A204.1 (cell line): ENCODE measurements around the gene GTSE1.
A peak's percentile ranks its signal among the peaks of the same experiment; 100 is the strongest.
"Not testable (repeated sequence)": the region's sequence is repeated elsewhere in the genome, so short reads cannot be mapped to it uniquely, and the experiment has no call there.

Experiments used
- FAIRE-seq: peaks from 2 replicates; lab custom pipeline; 2012; peaks lifted over from hg19 to GRCh38; lab: Jason Lieb, UNC

Gene GTSE1, protein sequence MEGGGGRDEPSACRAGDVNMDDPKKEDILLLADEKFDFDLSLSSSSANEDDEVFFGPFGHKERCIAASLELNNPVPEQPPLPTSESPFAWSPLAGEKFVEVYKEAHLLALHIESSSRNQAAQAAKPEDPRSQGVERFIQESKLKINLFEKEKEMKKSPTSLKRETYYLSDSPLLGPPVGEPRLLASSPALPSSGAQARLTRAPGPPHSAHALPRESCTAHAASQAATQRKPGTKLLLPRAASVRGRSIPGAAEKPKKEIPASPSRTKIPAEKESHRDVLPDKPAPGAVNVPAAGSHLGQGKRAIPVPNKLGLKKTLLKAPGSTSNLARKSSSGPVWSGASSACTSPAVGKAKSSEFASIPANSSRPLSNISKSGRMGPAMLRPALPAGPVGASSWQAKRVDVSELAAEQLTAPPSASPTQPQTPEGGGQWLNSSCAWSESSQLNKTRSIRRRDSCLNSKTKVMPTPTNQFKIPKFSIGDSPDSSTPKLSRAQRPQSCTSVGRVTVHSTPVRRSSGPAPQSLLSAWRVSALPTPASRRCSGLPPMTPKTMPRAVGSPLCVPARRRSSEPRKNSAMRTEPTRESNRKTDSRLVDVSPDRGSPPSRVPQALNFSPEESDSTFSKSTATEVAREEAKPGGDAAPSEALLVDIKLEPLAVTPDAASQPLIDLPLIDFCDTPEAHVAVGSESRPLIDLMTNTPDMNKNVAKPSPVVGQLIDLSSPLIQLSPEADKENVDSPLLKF

DNA sequence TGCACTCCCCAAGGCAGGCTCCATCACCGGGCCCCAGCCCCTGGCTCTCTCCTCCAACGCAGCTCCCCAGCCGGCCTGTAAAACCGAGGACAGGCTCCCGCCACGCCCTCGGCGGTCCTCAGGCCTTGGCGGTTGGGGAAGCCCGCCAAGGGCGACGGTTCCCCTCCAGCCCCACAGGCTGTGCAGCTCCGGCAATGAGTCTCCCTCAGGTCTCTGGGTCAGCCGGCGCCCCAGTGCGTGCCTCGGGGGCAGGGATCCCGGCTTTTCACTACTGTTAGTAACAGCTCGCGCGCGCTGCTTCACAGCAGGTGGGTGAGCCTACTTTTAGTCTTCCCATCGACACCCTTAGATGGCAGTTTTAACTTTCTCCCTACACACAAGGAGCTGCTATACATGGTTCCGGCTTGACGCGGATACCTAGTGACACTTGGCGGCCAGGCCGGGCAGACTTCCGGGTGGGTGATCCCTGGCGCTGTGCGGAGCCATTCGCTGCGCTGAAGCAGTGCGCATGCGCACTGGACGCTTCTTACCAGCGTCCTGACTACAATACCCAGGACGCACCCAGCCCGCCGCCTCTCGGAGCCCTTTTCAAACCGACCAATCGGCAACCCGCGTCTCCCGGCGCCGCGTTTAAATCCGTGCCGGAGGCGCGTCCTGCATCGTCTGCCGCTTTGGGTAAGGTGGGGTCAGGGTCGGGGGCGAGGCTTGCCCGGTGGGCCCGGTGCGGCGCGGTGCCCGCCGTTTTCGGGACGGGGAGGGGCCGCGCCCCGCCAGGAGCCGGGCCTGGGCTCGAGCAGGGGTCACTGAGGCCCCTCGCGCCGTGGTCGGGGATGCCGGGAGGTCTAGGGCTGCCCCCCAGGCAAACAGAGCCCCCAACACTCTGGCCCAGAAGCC, at the start of gene GTSE1:
Gene GTSE1 (plus strand): TSS at position 614 of the 894 bp plus-strand sequence. CDS start 531 bp downstream, outside the sequence.
- FAIRE-seq: peak; percentile 98

DNA sequence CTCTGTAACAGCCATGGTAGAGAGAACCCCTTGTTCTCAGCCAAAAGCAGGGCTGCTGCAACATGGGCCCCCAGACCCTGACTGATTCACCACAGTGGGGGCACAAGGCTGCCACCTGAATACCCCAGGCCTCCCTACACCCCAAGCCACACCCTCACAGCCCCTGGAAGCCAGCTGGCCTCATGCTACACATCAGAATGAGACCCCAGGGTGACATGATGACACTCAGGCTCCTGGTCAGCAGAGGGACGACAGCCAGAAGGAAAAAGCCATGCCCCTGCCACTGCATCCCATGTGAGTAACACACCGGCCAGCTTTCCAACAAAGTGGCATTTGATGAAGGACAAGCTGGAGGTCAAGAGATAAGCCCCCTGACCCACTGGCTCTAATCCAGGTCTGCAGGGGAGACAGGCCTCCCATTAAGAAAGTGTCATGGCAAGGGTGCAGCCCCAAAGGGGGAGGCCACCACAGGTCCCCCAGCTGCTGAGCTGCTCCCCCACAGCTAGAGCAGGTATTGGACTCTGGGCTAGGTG, 49.2 kb upstream of the GTSE1 start:
- FAIRE-seq: no peak

DNA sequence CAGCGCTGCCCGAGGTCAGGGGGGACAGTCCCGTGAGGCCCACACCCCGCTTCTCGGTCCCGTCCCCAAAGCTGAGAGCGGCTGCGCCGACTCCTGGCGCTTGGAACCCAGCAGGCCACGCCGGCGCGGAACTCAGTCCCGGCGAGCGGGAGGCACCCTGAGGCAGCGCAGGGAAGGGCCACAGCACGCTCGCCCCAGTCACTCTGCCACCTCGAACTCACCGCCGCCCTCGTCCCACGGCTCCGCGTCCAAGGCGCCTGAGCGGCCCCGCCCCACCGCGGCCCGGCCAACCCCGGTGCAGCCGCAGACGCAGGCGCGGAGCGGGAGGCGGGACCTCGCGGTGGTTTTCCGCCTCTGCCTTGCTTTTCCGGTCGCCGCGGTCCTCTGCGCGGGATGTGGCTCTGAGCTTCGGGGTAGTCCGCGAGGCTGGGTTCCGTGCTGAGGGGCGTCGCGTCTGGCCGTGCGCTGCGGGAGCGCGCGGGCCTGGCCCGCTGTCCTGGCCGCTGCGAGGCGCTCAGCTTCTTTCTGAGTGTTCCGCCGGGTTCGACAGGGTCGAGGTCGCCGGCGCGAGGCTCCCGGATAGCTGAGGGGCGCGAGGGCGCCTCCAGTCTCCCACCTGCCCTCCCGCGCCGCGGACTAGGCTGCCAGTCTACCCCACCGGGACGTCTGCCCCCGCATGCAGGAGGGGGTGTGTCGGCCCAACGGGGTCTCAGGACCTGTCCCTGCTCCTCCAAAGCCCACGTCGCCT, 46.5 kb upstream of the GTSE1 start, which contains the start of gene CDPF1:
Gene CDPF1 (minus strand): TSS at position 259 of the 748 bp plus-strand sequence. CDS start 2,009 bp downstream, outside the sequence.
- FAIRE-seq: no peak

DNA sequence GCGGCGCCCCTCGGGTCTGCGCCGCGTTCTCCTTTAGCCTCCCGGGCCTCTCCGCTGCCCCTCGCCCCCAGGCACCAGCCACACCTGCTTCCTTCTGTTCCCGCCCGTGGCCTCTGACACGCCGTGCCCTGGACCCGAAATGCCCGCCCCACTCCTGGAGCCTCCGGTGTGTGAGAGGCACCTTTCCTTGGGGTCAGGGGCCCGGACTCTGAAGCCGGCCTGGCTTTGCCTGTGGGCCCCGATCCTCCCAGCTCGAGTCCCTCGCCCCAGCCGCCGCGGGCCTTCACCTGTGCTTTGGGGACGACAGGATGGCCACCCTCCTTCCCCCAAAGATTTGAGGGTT, 45.9 kb upstream of the GTSE1 start:
- no peak for FAIRE-seq

DNA sequence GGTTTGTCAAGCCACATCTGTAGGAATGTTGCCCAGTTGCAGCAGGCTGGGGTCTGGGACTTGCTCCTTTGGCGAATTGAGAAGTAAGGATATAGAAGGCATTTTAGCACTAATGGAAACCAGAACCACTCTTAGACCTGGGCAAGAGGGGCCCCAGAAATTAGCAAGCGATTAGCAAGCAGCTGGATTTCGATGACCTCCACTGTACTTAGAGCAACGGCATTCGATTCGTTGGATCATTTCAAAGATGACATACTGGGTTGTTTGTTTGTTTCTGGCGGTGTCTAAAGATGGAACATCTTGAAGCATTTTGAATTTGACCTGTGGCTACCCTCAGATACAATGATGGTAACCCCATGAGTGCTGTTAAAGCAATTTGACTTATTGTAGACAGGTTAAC, 45.4 kb upstream of the GTSE1 start:
- no peak for FAIRE-seq

DNA sequence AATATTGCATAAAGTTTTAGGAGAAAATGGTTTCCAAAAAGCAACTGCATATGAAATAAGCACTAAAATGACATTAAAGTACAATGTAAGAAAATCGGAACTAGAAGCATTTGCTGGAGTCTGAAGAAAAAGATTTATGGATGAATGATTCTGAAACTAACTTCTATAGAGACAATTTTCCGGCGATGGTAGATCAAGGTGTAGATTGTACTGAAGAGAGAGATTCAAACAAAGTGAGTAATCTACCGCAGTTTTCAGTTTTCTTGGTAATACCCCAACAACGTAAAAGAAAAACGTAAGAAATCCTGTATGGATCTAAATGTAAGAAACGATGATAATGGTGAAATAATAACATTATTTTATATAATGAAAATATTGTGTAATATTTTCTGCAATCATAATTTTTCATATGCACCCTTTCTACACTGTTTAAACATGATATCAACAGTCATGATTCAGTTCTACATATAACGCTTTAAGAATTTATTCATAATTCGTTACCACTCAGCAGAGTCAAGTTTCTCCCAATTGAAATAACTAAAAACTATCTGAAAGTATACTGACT, 44.8 kb upstream of the GTSE1 start:
- FAIRE-seq: peak; percentile 14

DNA sequence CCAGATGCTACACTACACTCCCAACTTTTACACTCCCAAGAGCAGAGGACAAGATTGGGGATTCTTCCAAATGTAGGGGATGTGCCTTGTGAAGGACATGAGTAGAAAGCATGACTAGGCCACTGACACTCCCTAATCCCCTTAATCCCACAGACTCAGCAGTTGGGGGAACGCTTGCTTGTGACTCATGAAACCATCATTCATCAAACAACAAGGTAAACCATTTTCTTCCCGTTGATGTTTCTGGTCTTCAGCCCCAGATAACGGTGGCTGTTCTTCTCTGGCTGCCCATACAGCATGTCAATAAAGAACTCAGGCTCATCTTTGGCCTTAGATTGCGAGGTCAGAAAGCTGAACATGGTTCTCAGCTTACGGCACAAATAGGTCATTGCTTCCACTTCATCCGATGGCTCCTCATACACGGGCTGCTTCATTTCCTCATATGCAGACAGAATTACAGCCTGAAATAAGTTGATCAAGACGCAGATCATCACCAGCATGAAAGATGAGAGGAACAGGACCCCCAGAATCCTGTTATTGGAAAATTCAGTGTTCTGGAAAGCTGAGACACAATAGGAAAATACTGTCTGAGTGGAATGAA, 40.2 kb upstream of the GTSE1 start:
- no peak for FAIRE-seq

DNA sequence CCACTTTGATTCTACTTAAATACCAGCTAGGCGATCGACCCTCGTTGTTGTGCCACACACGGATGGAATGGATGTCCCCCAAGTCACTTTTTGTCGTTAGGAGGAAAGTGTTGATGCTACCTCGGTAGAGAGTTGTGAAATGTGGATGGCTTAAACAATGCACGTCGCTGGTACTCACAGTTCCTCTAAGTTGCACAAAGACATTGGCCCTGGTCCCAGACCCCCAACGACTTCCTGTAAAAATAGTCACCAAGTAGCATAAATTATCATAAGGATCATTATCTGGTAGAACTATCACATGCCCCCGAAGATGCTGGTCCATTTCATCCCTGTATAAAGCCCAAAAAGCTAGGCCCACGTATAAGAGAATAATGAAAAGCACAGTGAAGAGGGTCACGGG, 37.3 kb upstream of the GTSE1 start:
- FAIRE-seq: no peak

DNA sequence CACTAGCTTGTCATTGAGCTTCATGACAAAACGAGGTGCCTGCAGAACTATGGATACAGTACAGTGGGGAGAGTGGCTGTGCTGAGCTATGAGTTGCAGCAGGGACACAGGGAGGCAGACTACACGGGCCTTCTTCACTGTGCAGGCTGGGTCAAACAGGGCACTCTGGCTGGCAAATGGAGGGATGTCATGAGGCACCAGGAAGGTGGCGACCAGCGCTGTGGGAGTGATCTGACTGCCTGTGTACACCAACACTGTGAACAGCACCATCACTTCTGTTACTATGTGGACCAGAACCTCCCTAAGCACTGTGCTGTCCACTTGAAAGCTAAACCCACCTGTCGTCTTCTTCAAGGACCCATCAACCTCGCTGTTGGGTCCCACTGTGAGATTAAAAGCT, 36.6 kb upstream of the GTSE1 start:
- no peak for FAIRE-seq

DNA sequence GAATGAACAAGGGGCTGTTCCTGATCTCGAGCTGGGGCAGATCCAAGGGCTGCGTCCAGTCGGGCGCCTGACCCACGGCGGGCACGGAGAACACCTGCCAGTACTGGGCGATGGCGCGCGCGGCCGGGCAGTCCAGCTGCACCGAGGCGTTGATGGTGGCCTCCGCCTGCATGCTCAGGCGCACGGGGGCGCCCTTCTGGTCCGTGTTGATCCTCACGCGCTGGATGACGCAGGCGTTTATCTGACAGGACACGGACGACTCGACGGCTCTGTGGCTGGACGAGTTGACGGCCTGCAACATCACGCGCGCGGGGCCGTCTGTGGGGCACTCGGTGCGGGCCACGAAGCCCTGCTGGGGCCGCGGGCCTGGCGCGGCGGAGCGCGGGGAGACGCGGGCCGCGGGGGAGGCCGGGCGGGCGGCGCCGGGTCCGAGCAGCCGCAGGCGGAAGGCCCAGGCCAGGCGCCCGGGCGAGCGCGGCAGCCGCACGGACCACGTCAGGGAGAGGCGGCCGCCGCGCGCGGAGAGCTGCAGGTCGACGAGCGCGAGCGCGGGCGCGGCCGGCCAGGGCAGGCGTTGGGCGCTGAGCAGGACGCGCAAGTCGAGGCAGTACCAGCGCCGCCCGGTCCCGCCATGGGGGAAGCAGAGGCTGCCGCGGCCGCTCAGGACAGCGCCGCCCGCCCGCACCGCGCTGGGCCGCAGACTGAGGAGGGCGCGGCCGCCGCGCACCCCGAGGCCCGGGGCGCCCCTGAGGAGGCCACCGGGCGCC, 34.0 kb upstream of the GTSE1 start:
- no peak for FAIRE-seq

DNA sequence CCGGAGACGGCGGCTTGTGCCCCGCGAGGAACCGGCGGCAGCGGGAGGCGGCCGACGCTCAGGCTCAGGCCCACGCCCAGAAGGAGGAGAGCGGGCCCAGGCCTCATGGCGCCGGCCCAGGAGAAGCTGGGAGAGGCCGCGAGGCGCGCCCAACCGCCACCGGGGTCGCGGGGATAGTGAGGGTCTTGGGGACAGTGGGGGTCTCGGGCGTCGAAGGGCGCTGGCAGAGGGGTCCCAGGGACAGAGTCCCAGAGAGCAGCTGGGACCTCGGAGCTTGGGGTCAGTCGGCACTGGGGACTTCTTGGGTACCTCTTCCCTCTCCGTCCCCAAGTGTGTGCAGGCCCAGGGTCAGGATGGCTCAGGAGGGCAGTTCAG, 33.5 kb upstream of the GTSE1 start, which contains the start of gene PKDREJ:
Gene PKDREJ (minus strand): TSS at position 128 of the 375 bp plus-strand sequence. CDS start 21 bp downstream, at position 107.
- no peak for FAIRE-seq

DNA sequence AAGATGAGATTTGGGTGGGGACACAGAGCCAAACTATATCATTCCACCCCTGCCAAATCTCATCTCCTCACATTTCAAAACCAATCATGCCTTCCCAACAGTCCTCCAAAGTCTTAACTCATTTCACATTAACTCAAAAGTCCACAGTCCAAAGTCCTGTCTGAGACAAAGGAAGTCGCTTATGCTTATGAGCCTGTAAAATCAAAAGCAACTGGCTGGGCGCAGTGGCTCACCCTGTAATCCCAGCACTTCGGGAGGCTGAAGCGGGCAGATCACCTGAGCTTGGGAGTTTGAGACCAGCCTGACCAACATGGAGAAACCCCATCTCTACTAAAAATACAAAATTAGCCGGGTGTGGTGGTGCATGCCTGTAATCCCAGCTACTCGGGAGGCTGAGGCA, 32.1 kb upstream of the GTSE1 start:
- not testable (repeated sequence) for FAIRE-seq

DNA sequence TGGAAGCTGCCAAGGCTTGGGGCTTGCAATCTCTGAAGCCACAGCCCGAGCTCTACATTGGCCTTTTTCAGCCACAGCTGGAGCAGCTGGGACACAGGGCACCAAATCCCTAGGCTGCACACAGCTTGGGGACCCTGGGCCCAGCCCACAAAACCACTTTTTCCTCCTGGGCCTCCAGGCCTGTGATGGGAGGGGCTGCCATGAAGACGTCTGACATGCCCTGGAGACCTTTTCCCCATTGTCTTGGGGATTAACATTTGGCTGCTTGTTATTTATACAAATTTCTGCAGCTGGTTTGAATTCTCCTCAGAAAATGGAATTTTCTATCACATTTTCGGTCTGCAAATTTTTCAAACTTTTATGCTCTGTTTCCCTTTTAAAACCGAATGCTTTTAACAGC, 31.0 kb upstream of the GTSE1 start:
- not testable (repeated sequence) for FAIRE-seq

DNA sequence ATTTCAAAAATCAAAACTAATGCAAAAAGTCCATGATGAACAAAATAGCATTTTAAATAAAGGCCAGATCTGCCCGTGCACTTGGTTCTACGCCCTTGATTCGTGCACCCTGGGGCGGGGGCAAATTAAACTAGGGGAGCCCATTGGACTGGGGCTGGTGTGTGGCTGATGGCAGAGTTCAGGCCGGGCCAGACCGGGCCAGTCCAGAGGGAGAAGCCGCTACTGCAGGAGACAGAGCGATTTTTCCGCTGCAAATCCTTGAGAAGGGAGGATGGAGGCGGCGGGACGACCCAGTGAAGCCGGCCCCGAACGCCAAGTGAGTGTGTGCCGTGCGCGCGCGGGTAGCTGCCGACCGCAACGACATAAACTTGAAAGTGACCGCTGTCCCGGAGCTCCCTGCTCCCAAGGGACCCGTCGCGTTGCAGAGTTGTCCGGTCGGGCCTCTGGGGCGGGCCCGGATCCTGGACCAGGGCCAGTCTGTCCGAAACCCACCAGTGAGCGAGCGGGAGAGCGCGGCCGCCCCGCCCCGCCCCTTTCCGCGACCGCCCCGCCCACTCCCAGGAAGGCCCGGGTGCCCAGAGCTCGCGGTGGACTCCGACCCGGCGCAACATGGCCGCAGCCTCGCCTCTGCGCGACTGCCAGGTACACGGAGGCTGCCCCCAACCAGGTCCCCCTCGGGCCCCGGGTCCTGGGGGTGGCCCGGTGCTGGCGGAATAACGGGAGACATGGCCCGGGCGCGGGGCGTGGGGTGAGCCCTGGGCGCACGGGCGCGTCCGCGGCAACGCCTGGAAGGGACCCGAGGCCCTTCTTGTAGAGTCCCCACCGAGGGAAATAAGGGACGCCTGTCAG, 29.0 kb upstream of the GTSE1 start, which contains the start of gene TTC38:
Gene TTC38 (plus strand): TSS at position 578 of the 849 bp plus-strand sequence. CDS start 32 bp downstream, at position 610.
- FAIRE-seq: peak; percentile 29

DNA sequence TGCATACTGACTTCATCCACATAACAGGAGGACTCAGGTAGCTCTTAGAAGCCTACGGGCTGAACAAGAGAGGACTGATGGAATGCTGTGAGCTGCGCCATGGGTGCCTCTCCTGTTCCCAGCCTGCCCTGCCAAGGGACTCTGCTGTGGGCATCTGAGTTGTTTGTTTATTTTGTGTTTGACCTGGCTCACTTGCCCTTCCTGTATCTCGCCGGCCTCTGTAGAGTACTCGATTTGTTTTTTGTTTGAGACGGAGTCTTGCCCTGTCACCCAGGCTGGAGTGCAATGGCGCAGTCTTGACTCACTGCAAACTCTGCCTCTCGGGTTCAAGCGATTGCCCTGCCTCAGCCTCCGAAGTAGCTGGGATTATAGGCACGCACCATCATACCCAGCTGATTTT, 27.1 kb upstream of the GTSE1 start:
- FAIRE-seq: no peak

DNA sequence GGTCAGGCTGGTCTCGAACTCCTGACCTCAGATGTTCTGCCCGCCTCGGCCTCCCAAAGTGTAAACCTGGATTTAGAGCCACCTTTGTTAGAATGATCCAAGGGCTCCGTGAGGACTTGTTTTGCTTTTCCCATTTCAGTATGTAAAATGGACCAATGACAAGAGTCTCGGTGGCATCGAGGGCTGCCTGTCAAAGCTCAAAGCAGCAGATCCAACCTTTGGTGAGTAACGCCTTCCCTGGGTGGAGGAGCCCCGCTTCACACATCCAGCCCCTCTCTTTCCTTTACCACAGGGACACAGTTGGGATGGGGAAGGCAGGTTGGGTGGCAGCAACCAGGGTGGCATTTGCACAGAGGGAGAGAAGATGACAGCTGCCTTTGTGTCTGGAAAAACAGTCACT, 24.5 kb upstream of the GTSE1 start:
- no peak for FAIRE-seq

DNA sequence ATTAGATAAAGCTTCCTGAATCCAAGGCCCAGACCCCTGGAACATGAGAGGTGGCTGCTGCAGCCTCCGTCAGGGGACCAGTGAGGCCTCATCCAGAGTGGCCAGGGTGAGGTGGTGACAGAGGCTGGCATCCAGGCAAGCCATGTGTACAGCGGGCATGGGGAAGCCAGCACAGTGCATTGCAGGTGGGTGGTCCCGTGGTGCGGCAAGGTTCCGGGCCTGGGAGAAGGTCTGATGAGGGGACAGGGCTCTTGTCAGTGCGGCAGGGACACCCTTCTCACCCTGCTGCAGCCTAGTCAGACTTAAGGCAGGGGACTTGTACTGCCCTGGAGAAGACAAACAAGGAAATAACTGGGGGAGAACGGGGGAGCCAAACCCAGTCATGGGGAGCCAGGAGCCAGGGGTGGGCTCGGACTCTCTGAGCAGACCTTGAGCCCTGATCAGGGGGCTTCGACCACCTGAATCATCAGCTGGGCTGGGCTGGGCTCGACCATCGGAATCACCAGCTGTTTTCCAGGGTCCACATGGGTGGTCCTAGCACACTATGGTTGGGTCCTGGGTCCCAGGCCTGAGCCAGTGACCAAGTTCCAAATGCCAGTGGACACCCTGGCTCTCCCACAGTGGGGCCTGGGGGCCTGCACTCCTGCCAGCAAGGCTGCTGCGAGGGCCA, 23.8 kb upstream of the GTSE1 start:
- FAIRE-seq: no peak
